ENCODE data around the gene BICD2. TPM values are rescaled to one million over a fixed set of nuclear protein-coding genes. Genes with fewer than 3 reads are reported as not detected.

BICD2 gene
- total and polyA plus RNA-seq, 2 of the 13 experiments (the other 11 are each of a cell fraction or from before 2014, with no cell fraction given) = 5.1 to 17.4 TPM

- no peak for ATAC-seq
- Histone ChIP-seq H2AFZ (ENCODE audit: low read length) (no peak overlapping the region), H3K79me2 (ENCODE audit: insufficient read depth, low read length) (no peaks in the 10 kb centered on the region), H3K27ac (ENCODE audit: extremely low read length, insufficient read depth, low read length) (no peak overlapping the region), H4K20me1 (ENCODE audit: insufficient read depth, low read length) (no peaks in the 10 kb centered on the region; the same call in 1 of the 2 replicates), H3K27me3 (ENCODE audit: control insufficient read depth in 1 of 2, insufficient read depth in 2 of 2, low read length in 2 of 2) (no peaks in the 10 kb centered on the region), H3K4me1 (ENCODE audit: insufficient read depth, low read length) (no peaks in the 10 kb centered on the region), H3K36me3 (replicated peaks in 1 of 2; ENCODE audit: control insufficient read depth in 1 of 2, insufficient read depth in 2 of 2, low read length in 2 of 2) (peaks cover 35 to 67% of the 10 kb centered on the region in 2 experiments), H3K4me3 (replicated peaks in 1 of 3; ENCODE audit: insufficient read depth in 1 of 3, low read depth in 2 of 3, low read length in 3 of 3) (no peak overlapping the region), H3K9ac (ENCODE audit: insufficient read depth, low read depth, low read length) (no peak overlapping the region), H3K4me2 (ENCODE audit: low read depth, low read length) (no peak overlapping the region), H3K9me3 (ENCODE audit: low read length) (no peaks in the 10 kb centered on the region)
- DNase-seq (ENCODE audit: low spot score) = no peak
- BruUV-seq (replicated peaks) = no TSS peak
- CTCF ChIA-PET (ENCODE audit: low intra/inter-chr PET ratio, low total read pairs) = no interaction called here
- intact Hi-C loops (cut with micrococcal nuclease; ENCODE audit: unreplicated experiment) (no loop called here), in situ Hi-C loops (cut with HindIII; ENCODE audit: extremely low pct_ligation_motif_present, low pct_unique_long_range_greater_than_20kb) (no loop called here)
- no peak for FAIRE-seq
- WGBS (ENCODE audit: low lambda C conversion rate) = over 99% methylated on average over 8 of the region's 24 CpGs
- POLR2A ChIA-PET = no interaction called here
- TF ChIP-seq HNRNPLL (IDR thresholded peaks at IDR 0.05; ENCODE audit: low read depth, low read length, poor library complexity, severe bottlenecking) (no peak), THAP7 (CRISPR knock-in tag; IDR thresholded peaks at IDR 0.05) (no peak), RORA (CRISPR knock-in tag; IDR thresholded peaks at IDR 0.05) (no peak), ZNF274 (CRISPR knock-in tag; IDR thresholded peaks at IDR 0.05) (no peak), ZNF260 (CRISPR knock-in tag; IDR thresholded peaks at IDR 0.05; ENCODE audit: borderline replicate concordance, low read depth) (no peak), AGO2 (optimal IDR thresholded peaks at IDR 0.05; ENCODE audit: low read depth, low read length) (no peak), ZNF20 (CRISPR knock-in tag; IDR thresholded peaks at IDR 0.05) (no peak), ZNF251 (CRISPR knock-in tag; IDR thresholded peaks at IDR 0.05) (no peak), KDM5A (IDR thresholded peaks at IDR 0.05; ENCODE audit: borderline replicate concordance, low read length) (no peak), SMC3 (IDR thresholded peaks at IDR 0.05; ENCODE audit: low read length) (no peak), ZNF337 (CRISPR knock-in tag; IDR thresholded peaks at IDR 0.05; ENCODE audit: borderline replicate concordance, low read depth) (no peak), NR2F6 (IDR thresholded peaks at IDR 0.05) (no peak), NR2F6 (CRISPR knock-in tag; IDR thresholded peaks at IDR 0.05) (no peak), KDM5B (CRISPR knock-in tag; IDR thresholded peaks at IDR 0.05; ENCODE audit: borderline replicate concordance) (no peak), CSRNP1 (CRISPR knock-in tag; IDR thresholded peaks at IDR 0.05) (no peak), PAXIP1 (CRISPR knock-in tag; conservative IDR thresholded peaks at IDR 0.05) (no peak), ZNF740 (CRISPR knock-in tag; IDR thresholded peaks at IDR 0.05) (no peak), DR1 (CRISPR knock-in tag; IDR thresholded peaks at IDR 0.05) (no peak)
These were observed 44.3 kb downstream of the BICD2 start for GRCh38 chr9:92720209-92720765.

Data from HepG2 (cell line).